Occipital lobe (tissue), 2 donors: ENCODE data around the gene KCNMA1. TPM values are rescaled to one million over a fixed set of nuclear protein-coding genes. Genes with fewer than 3 reads are reported as not detected.
"Not testable (repeated sequence)": the region's sequence is repeated elsewhere in the genome, so short reads cannot be mapped to it uniquely, and the experiment has no call there.

ENCODE experiments used
- DNase-seq: peaks from one replicate; lab custom pipeline; 2025; lab: John Stamatoyannopoulos, UW
- total RNA-seq: library from RNA; depleted of rRNA; stranded (reverse); fragments of >200 nt; gene quantifications from one replicate; pipeline ENCODE4 v1.2.3, GENCODE V29; 2014

KCNMA1 gene
- total RNA-seq, 1 donor from 2014 or later: 43.0 TPM

GRCh38 chr10:77533887-77534278 lies 103.7 kb downstream of the KCNMA1 start:
- DNase-seq: no peak

- DNase-seq: no peak
These were observed 104.3 kb downstream of the KCNMA1 start for GRCh38 chr10:77533146-77533886.

GRCh38 chr10:77532068-77532467 lies 105.5 kb downstream of the KCNMA1 start:
- DNase-seq: no peak

- peak; percentile 57 for DNase-seq
These were observed 106.1 kb downstream of the KCNMA1 start for GRCh38 chr10:77531441-77532001.

GRCh38 chr10:77530011-77530410 lies 107.6 kb downstream of the KCNMA1 start:
- no peak for DNase-seq

- no peak for DNase-seq
These were observed 108.5 kb downstream of the KCNMA1 start for GRCh38 chr10:77529050-77529576.

GRCh38 chr10:77527839-77528238 lies 109.8 kb downstream of the KCNMA1 start:
- DNase-seq: no peak

- no peak for DNase-seq
These were observed 110.6 kb downstream of the KCNMA1 start for GRCh38 chr10:77526868-77527617.

GRCh38 chr10:77524281-77524711 lies 113.3 kb downstream of the KCNMA1 start:
- DNase-seq: no peak

GRCh38 chr10:77522268-77522809 lies 115.3 kb downstream of the KCNMA1 start:
- DNase-seq: no peak

- DNase-seq: no peak
These were observed 116.6 kb downstream of the KCNMA1 start for GRCh38 chr10:77520995-77521394.

GRCh38 chr10:77520290-77520689 lies 117.3 kb downstream of the KCNMA1 start:
- DNase-seq: no peak

GRCh38 chr10:77519791-77520190 lies 117.8 kb downstream of the KCNMA1 start:
- DNase-seq: not testable (repeated sequence)

GRCh38 chr10:77518910-77519274 lies 118.7 kb downstream of the KCNMA1 start:
- DNase-seq: no peak

- no peak for DNase-seq
These were observed 119.2 kb downstream of the KCNMA1 start for GRCh38 chr10:77518241-77518909.

- no peak for DNase-seq
These were observed 121.0 kb downstream of the KCNMA1 start for GRCh38 chr10:77516575-77516974.

- no peak for DNase-seq
These were observed 122.7 kb downstream of the KCNMA1 start for GRCh38 chr10:77514870-77515269.

GRCh38 chr10:77513781-77514331 lies 123.8 kb downstream of the KCNMA1 start:
- DNase-seq: peak; percentile 70

- DNase-seq: no peak
These were observed 124.4 kb downstream of the KCNMA1 start for GRCh38 chr10:77513220-77513619.

- no peak for DNase-seq
These were observed 125.4 kb downstream of the KCNMA1 start for GRCh38 chr10:77512219-77512578.
